ENCODE results near the gene ZPLD1. TPM values are rescaled to one million over a fixed set of nuclear protein-coding genes. Genes with fewer than 3 reads are reported as not detected.

ZPLD1 gene
- total and polyA plus RNA-seq, 12 donors, result 0.06 to 0.10 TPM; not detected in 10

DNA sequence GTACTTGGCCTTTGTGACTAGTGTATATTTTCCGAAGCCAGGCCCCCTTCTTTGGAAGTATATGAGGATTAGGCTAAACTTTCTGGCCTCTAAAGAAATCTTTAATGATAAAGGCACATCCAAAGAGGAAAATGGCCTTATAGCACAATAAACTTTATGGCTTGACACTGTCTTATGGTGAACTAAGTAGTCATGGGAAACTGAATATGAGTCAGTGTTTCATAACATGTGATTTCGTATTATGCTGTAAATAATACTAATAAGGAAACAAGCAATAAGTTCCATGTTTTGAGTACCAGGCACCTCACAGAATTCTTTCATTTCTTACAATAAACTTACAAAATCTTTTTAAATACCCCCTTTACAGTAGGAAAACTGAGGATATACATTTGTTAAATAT lies 8.2 kb downstream of the ZPLD1 start:
- Histone ChIP-seq H3K4me1 (replicated peaks in 1 of 2) (no peaks in the 10 kb centered on the region), H3K36me3 (replicated peaks in 1 of 2) (no peaks in the 10 kb centered on the region), H3K27me3 (no peaks in the 10 kb centered on the region), H3K27ac (no peak overlapping the region), H3K9me3 (replicated peaks in 1 of 3) (no peaks in the 10 kb centered on the region), H3K4me3 (no peak overlapping the region)
- TF ChIP-seq, protein P1, sequence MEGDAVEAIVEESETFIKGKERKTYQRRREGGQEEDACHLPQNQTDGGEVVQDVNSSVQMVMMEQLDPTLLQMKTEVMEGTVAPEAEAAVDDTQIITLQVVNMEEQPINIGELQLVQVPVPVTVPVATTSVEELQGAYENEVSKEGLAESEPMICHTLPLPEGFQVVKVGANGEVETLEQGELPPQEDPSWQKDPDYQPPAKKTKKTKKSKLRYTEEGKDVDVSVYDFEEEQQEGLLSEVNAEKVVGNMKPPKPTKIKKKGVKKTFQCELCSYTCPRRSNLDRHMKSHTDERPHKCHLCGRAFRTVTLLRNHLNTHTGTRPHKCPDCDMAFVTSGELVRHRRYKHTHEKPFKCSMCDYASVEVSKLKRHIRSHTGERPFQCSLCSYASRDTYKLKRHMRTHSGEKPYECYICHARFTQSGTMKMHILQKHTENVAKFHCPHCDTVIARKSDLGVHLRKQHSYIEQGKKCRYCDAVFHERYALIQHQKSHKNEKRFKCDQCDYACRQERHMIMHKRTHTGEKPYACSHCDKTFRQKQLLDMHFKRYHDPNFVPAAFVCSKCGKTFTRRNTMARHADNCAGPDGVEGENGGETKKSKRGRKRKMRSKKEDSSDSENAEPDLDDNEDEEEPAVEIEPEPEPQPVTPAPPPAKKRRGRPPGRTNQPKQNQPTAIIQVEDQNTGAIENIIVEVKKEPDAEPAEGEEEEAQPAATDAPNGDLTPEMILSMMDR (IDR thresholded peaks at IDR 0.05), result no peak
- TF ChIP-seq POLR2A (IDR thresholded peaks at IDR 0.05), result no peak
- intact Hi-C loops (cut with DNase I), result no loop called here
- WGBS, 4 donors, result 66 to 79% (median 76%) methylated on average over 2 of the region's 2 CpGs
- DNase-seq, result no peak

DNA sequence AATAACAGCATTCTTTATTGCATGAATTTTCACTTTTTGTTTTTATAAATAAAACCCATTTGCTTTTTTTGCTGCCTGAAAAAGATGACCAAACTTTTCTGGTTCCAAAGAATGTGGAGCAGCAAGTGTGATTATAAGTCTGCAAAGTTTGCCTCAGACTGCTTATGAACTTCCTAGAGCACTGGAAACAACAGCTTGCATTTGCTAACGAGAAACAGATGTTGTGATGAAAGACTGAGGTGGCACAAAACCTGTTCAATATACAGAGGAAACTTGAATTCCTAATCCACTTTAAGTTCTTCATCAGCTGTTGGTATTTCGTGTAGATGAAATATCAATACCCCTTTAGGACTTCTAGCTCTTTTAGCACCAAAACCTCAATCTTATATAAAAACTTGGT lies 9.3 kb downstream of the ZPLD1 start:
- no peak overlapping the region for H3K27ac ChIP-seq
- no peak for TF ChIP-seq POLR2A (IDR thresholded peaks at IDR 0.05)
- TF ChIP-seq, protein P1 (IDR thresholded peaks at IDR 0.05), result no peak
- no peaks in the 10 kb centered on the region for H3K36me3 ChIP-seq (replicated peaks in 1 of 2)
- no peaks in the 10 kb centered on the region for H3K4me1 ChIP-seq (replicated peaks in 1 of 2)
- intact Hi-C loops (cut with DNase I), result no loop called here
- no peak for DNase-seq
- H3K27me3 ChIP-seq, result no peaks in the 10 kb centered on the region
- no peak overlapping the region for H3K4me3 ChIP-seq
- 42 to 64% (median 45%) methylated on average over 2 of the region's 2 CpGs for WGBS, 4 donors
- H3K9me3 ChIP-seq (replicated peaks in 1 of 3), result no peaks in the 10 kb centered on the region

DNA sequence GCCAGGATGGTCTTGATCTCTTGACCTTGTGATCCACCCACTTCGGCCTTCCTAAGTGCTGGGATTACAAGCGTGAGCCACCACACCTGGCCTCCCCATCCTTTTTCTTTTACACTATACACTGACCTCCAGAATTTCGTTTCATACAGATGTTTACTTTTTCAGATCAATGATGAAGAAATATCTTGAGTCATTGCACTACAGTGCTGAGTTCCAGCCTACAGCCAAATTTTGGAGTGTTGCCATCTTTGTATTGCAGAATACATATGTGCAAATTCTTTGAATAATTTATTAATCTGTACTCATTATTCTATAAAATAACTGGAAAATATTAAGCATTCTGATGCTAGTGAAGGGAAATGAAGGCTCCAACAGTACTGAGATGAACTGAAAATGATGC lies 12.5 kb downstream of the ZPLD1 start:
- no peaks in the 10 kb centered on the region for H3K36me3 ChIP-seq (replicated peaks in 1 of 2)
- H3K4me1 ChIP-seq (replicated peaks in 1 of 2), result no peaks in the 10 kb centered on the region
- TF ChIP-seq, protein P1 (IDR thresholded peaks at IDR 0.05), result no peak
- TF ChIP-seq POLR2A (IDR thresholded peaks at IDR 0.05), result no peak
- WGBS, 4 donors, result 49 to 80% (median 71%) methylated on average over 3 of the region's 3 CpGs
- no peak overlapping the region for H3K4me3 ChIP-seq
- H3K9me3 ChIP-seq (replicated peaks in 1 of 3), result no peaks in the 10 kb centered on the region
- H3K27me3 ChIP-seq, result no peaks in the 10 kb centered on the region
- intact Hi-C loops (cut with DNase I), result no loop called here
- no peak overlapping the region for H3K27ac ChIP-seq
- no peak for DNase-seq

DNA sequence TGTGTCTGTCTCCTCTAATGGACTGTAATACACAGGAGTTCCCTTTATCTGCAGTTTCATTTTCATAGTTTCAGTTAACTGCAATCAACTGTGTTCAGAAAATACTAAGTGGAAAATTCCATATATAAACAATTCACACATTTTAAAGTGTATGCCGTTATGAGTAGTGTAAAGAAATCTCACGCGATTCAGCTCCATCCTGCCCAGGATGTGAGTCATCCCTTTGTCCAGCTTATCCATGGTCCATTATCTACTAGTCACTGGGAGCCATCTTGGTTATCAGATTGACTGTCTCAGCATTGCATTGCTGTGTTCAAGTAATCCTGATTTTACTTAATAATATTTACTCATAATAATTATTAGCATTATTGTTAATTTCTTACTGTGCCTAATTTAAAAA lies 14.5 kb downstream of the ZPLD1 start:
- Histone ChIP-seq H3K36me3 (replicated peaks in 1 of 2) (no peaks in the 10 kb centered on the region), H3K9me3 (replicated peaks in 1 of 3) (no peaks in the 10 kb centered on the region), H3K4me3 (no peak overlapping the region), H3K27me3 (no peaks in the 10 kb centered on the region), H3K27ac (no peak overlapping the region), H3K4me1 (replicated peaks in 1 of 2) (no peaks in the 10 kb centered on the region)
- WGBS, 4 donors, result 76 to 88% (median 83%) methylated on average over 3 of the region's 3 CpGs
- intact Hi-C loops (cut with DNase I), result no loop called here
- TF ChIP-seq POLR2A (IDR thresholded peaks at IDR 0.05), result no peak
- TF ChIP-seq, protein P1 (IDR thresholded peaks at IDR 0.05), result no peak
- no peak for DNase-seq

All from adrenal gland (tissue), 12 donors.